SK-N-SH (cell line): ENCODE results near the gene ITGAE. TPM values are rescaled to one million over a fixed set of nuclear protein-coding genes. Genes with fewer than 3 reads are reported as not detected.

ENCODE experiments used
- CTCF ChIA-PET: fragments of 300-600, 350-600 bp; formaldehyde crosslinking; extraction: SDS; loops from one replicate; lab custom pipeline; 2021; lab: Yijun Ruan, JAX
- POLR2A ChIA-PET: fragments of 350-600 bp; sonication (Branson Sonifier 250); formaldehyde crosslinking; extraction: SDS; loops from one replicate; lab custom pipeline; 2020; ENCODE audit warnings: antibody characterized with exemption, inconsistent platforms; lab: Yijun Ruan, JAX
- DNase-seq: peaks from one replicate; pipeline ENCODE4 v3.0.0; 2012
- H2AFZ ChIP-seq: fragments of 200-600 bp; sonication (generic); 2 replicates; pipeline ENCODE4 v1.8.1; 2016; ENCODE audit warnings: antibody characterized with exemption, mild to moderate bottlenecking, low read depth
- H3F3A ChIP-seq: fragments of 200-600 bp; sonication (generic); replicated peaks from 2 replicates; pipeline ENCODE3; 2016; ENCODE audit warnings: antibody characterized with exemption, mild to moderate bottlenecking; ENCODE audit not compliant: insufficient read depth
- H3K27ac ChIP-seq, 2 experiments: fragments of 200-500 bp in 1 of 2; fragments of 200-600 bp in 1 of 2; sonication (Bioruptor generic) in 1 of 2; sonication (generic), shearing (Covaris generic) in 1 of 2; 2 replicates each; pipeline versions ENCODE4 v1.5.1 to v1.6.1; 2014 to 2016; ENCODE audit warnings: low read depth in 2 of 2, inconsistent platforms in 1 of 2, low read length in 1 of 2, mild to moderate bottlenecking in 1 of 2, mixed read lengths in 1 of 2
- H3K27me3 ChIP-seq: fragments of 200-600 bp; sonication (generic), shearing (Covaris generic); 2 replicates; pipeline ENCODE4 v1.6.1; 2016; ENCODE audit warnings: mixed run types; ENCODE audit not compliant: insufficient read depth
- H3K36me3 ChIP-seq, 2 experiments: fragments of 200-500 bp in 1 of 2; fragments of 200-600 bp in 1 of 2; sonication (Bioruptor generic) in 1 of 2; sonication (generic) in 1 of 2; replicated peaks in 1 of 2; 2 replicates each; pipeline versions ENCODE3 to v1.5.1; 2014 to 2016; ENCODE audit warnings: low read length in 1 of 2, mild to moderate bottlenecking in 1 of 2; ENCODE audit not compliant: insufficient read depth in 2 of 2, control insufficient read depth in 1 of 2
- H3K4me1 ChIP-seq, 2 experiments: fragments of 200-500 bp in 1 of 2; fragments of 200-600 bp in 1 of 2; sonication (Bioruptor generic) in 1 of 2; sonication (generic), shearing (Covaris generic) in 1 of 2; 2 replicates each; pipeline versions ENCODE4 v1.5.1 to v1.6.1; 2014 to 2016; ENCODE audit warnings: low read depth in 1 of 2, low read length in 1 of 2, mixed run types in 1 of 2; ENCODE audit not compliant: insufficient read depth in 2 of 2, control insufficient read depth in 1 of 2
- H3K4me2 ChIP-seq: fragments of 200-600 bp; sonication (generic), shearing (Covaris generic); 2 replicates; pipeline ENCODE4 v1.6.1; 2017; ENCODE audit warnings: mixed run types
- H3K4me3 ChIP-seq, 2 experiments: fragments of 200-500 bp in 1 of 2; fragments of 200-600 bp in 1 of 2; sonication (Bioruptor generic) in 1 of 2; sonication (generic), shearing (Covaris generic) in 1 of 2; 2 replicates each; pipeline versions ENCODE4 v1.5.1 to v1.8.1; 2014 to 2016; ENCODE audit warnings: low read depth in 2 of 2, inconsistent platforms in 1 of 2, low read length in 1 of 2, mild to moderate bottlenecking in 1 of 2, mixed read lengths in 1 of 2, moderate library complexity in 1 of 2
- H3K79me2 ChIP-seq: fragments of 200-600 bp; sonication (generic); 2 replicates; pipeline ENCODE4 v1.8.1; 2017; ENCODE audit warnings: mild to moderate bottlenecking; ENCODE audit not compliant: insufficient read depth
- H3K9ac ChIP-seq: fragments of 200-600 bp; sonication (generic); 2 replicates; pipeline ENCODE4 v1.6.1; 2017; ENCODE audit warnings: mixed run types
- H3K9me2 ChIP-seq: fragments of 200-600 bp; sonication (generic); 2 replicates; pipeline ENCODE4 v1.6.1; 2017; ENCODE audit warnings: mixed run types
- H3K9me3 ChIP-seq: fragments of 200-600 bp; sonication (generic); 2 replicates; pipeline ENCODE4 v1.6.1; 2017; ENCODE audit warnings: mixed run types, mild to moderate bottlenecking, moderate library complexity
- H4K20me1 ChIP-seq: fragments of 200-600 bp; sonication (generic); 2 replicates; pipeline ENCODE4 v1.6.1; 2017; ENCODE audit warnings: mild to moderate bottlenecking, mixed run types; ENCODE audit not compliant: insufficient read depth
- FOSL2 ChIP-seq: IDR thresholded peaks from 2 replicates; pipeline ENCODE4 v1.4.0; 2012; ENCODE audit warnings: low read depth, mild to moderate bottlenecking, moderate library complexity, borderline replicate concordance
- GABPA ChIP-seq: IDR thresholded peaks from 2 replicates; pipeline ENCODE4 v1.4.0; 2012; ENCODE audit warnings: low read depth, mild to moderate bottlenecking
- JUND ChIP-seq: IDR thresholded peaks from 2 replicates; pipeline ENCODE4 v1.4.0; 2012
- NRF1 ChIP-seq: IDR thresholded peaks from 2 replicates; pipeline ENCODE4 v1.6.1; 2012; ENCODE audit warnings: low read depth, mild to moderate bottlenecking, low read length
- PBX3 ChIP-seq: IDR thresholded peaks from 2 replicates; pipeline ENCODE4; 2012
- RFX5 ChIP-seq: IDR thresholded peaks from 2 replicates; pipeline ENCODE4 v1.6.1; 2012; ENCODE audit warnings: mild to moderate bottlenecking, improper control_type of control experiment, low read length
- SIN3A ChIP-seq: IDR thresholded peaks from 2 replicates; pipeline ENCODE4 v1.6.1; 2012; ENCODE audit warnings: low read depth, mild to moderate bottlenecking, low read length, moderate library complexity, borderline replicate concordance
- TAF1 ChIP-seq: IDR thresholded peaks from 2 replicates; pipeline ENCODE4 v1.6.1; 2012; ENCODE audit warnings: low read depth, mild to moderate bottlenecking, low read length, moderate library complexity, borderline replicate concordance
- TEAD4 ChIP-seq: IDR thresholded peaks from 2 replicates; pipeline ENCODE4 v1.4.0; 2012; ENCODE audit warnings: mild to moderate bottlenecking, borderline replicate concordance; ENCODE audit not compliant: insufficient read depth
- USF1 ChIP-seq: IDR thresholded peaks from 2 replicates; pipeline ENCODE4 v1.4.0; 2012; ENCODE audit warnings: low read depth, borderline replicate concordance
- YY1 ChIP-seq: IDR thresholded peaks from 2 replicates; pipeline ENCODE4 v1.4.0; 2012; ENCODE audit warnings: low read depth, mild to moderate bottlenecking
- ZBTB33 ChIP-seq: IDR thresholded peaks from 2 replicates; pipeline ENCODE4 v1.4.0; 2012; ENCODE audit warnings: low read depth, borderline replicate concordance
- WGBS: methylation state at CpG from one replicate; pipeline ENCODE4 v1.1.6; 2017; ENCODE audit warnings: low lambda C conversion rate; 5-methylcytosine and 5-hydroxymethylcytosine counted together
- polyA plus RNA-seq, 3 experiments: library from polyadenylated mRNA; depleted of rRNA; stranded (reverse); fragments of >200 nt; gene quantifications; 2 replicates each; pipeline ENCODE4 v1.2.3, GENCODE V29; 2012
- TF ChIP-seq, protein P1 (sequence below): IDR thresholded peaks from 2 replicates; pipeline ENCODE4 v1.4.0; 2012; ENCODE audit warnings: low read depth

The ITGAE gene
- polyA plus RNA-seq, 1 of the 3 experiments (the other 2 are of a cell fraction): 56.7 TPM

- H3K9ac ChIP-seq: no peak overlapping the region
- no peaks in the 10 kb centered on the region for H3K9me2 ChIP-seq
- ChIA-PET CTCF (interaction anchor here (0.7 kb wide), 1 partner anchor 22 kb away, joined by 3 read pairs; no protein-coding TSS in a partner anchor), POLR2A (no interaction called here)
- H3K4me2 ChIP-seq: no peak overlapping the region
- H2AFZ ChIP-seq: no peak overlapping the region
- H3F3A ChIP-seq: no peaks in the 10 kb centered on the region
- no peak for DNase-seq
- H3K27me3 ChIP-seq: no peaks in the 10 kb centered on the region
- H3K79me2 ChIP-seq: no peaks in the 10 kb centered on the region
- H3K36me3 ChIP-seq: no peaks in the 10 kb centered on the region
- H3K4me1 ChIP-seq: no peaks in the 10 kb centered on the region; a peak in 1 of 4 replicates
- no peak for TF ChIP-seq TEAD4
- TF ChIP-seq JUND: no peak
- no peak for TF ChIP-seq NRF1
- TF ChIP-seq, protein P1, sequence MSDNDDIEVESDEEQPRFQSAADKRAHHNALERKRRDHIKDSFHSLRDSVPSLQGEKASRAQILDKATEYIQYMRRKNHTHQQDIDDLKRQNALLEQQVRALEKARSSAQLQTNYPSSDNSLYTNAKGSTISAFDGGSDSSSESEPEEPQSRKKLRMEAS: no peak
- no peak for TF ChIP-seq YY1
- TF ChIP-seq PBX3: no peak
- no peak for TF ChIP-seq USF1
- TF ChIP-seq TAF1: no peak
- TF ChIP-seq RFX5: no peak
- no peak for TF ChIP-seq FOSL2
- no peak for TF ChIP-seq GABPA
- no peak for TF ChIP-seq ZBTB33
- no peak for TF ChIP-seq SIN3A
- no peaks in the 10 kb centered on the region for H4K20me1 ChIP-seq
- H3K27ac ChIP-seq: no peak overlapping the region
- H3K4me3 ChIP-seq: no peak overlapping the region
- 46% methylated on average over 6 of the region's 6 CpGs for WGBS
- no peaks in the 10 kb centered on the region for H3K9me3 ChIP-seq
Observed at GRCh38 chr17:3759597-3760216, 41.3 kb downstream of the ITGAE start.
